Gastrocnemius medialis (tissue), 4 donors: ENCODE measurements around the gene HMGA1. TPM values are rescaled to one million over a fixed set of nuclear protein-coding genes. Genes with fewer than 3 reads are reported as not detected.

Experiments used
- ATAC-seq, 2 donors: fragments of 150-250 bp; one replicate each; pipeline ENCODE4 v1.9.1; 2016
- DNase-seq, 2 donors: peaks; one replicate each; pipeline ENCODE4 v3.0.0-alpha.2; 2019
- H3K27ac ChIP-seq, 4 donors: fragments of 200-600 bp; sonication (generic); 1 replicate in 1 of 4; 2 replicates in 3 of 4; pipeline ENCODE4 v1.5.1; 2016 to 2018; ENCODE audit warnings: mild to moderate bottlenecking in 2 of 4, moderate library complexity in 1 of 4
- H3K27me3 ChIP-seq, 3 donors: fragments of 200-600 bp; sonication (generic) in 2 of 3; 1 replicate in 1 of 3; 2 replicates in 2 of 3; pipeline versions ENCODE4 v1.5.1 to v1.6.0; 2016 to 2019; ENCODE audit warnings: mild to moderate bottlenecking in 1 of 3, moderate library complexity in 1 of 3
- H3K36me3 ChIP-seq, 2 donors: fragments of 200-600 bp; sonication (generic) in 1 of 2; one replicate each; pipeline ENCODE4 v1.5.1; 2017 to 2018
- H3K4me1 ChIP-seq, 2 donors: fragments of 200-600 bp; sonication (generic) in 1 of 2; one replicate each; pipeline ENCODE4 v1.5.1; 2016 to 2017; ENCODE audit warnings: mild to moderate bottlenecking in 2 of 2
- H3K4me3 ChIP-seq, 4 donors: fragments of 200-600 bp; sonication (generic) in 3 of 4; 1 replicate in 1 of 4; 2 replicates in 3 of 4; pipeline ENCODE4 v1.5.1; 2016 to 2019; ENCODE audit warnings: mild to moderate bottlenecking in 2 of 4
- H3K9me3 ChIP-seq, 3 donors: fragments of 200-600 bp; sonication (generic) in 2 of 3; 1 replicate in 1 of 3; 2 replicates in 2 of 3; pipeline ENCODE4 v1.5.1; 2016 to 2019
- POLR2A ChIP-seq, 2 donors: fragments of 450-650 bp; IDR thresholded peaks; one replicate each; pipeline ENCODE4 v1.6.1; 2017; ENCODE audit warnings: antibody characterized with exemption in 2 of 2, mild to moderate bottlenecking in 2 of 2, moderate library complexity in 2 of 2
- in situ Hi-C, 4 donors: fragments of 200-750 bp; cut with MboI; loops; one replicate each; pipeline versions ENCODE4 v1.15.0 to v1.8.0; 2017; ENCODE audit warnings: low sequenced_read_pairs in 4 of 4
- intact Hi-C: fragments of 100-400 bp; cut with DNase I; formaldehyde crosslinking; loops from one replicate; pipeline ENCODE4 v1.15.1; 2023; ENCODE audit warnings: low total_unique reads
- total RNA-seq, 4 donors: library from RNA; depleted of rRNA; stranded (reverse); fragments of >200 nt; gene quantifications; one replicate each; pipeline versions ENCODE4 v1.1.0 to v1.2.3, GENCODE V29; 2016
- TF ChIP-seq, protein P1 (sequence below), 5 experiments: fragments of 450-650 bp in 3 of 5; fragments of 200-600 bp in 2 of 5; sonication (generic) in 2 of 5; IDR thresholded peaks in 4 of 5; conservative IDR thresholded peaks in 1 of 5; 1 replicate in 4 of 5; 2 replicates in 1 of 5; pipeline ENCODE4 v1.5.1; 2016 to 2019; ENCODE audit warnings: antibody characterized with exemption in 5 of 5, mild to moderate bottlenecking in 3 of 5, moderate library complexity in 3 of 5

HMGA1 gene
- total RNA-seq, 4 donors from 2014 or later, result 74.1 to 163 (median 154) TPM

DNA sequence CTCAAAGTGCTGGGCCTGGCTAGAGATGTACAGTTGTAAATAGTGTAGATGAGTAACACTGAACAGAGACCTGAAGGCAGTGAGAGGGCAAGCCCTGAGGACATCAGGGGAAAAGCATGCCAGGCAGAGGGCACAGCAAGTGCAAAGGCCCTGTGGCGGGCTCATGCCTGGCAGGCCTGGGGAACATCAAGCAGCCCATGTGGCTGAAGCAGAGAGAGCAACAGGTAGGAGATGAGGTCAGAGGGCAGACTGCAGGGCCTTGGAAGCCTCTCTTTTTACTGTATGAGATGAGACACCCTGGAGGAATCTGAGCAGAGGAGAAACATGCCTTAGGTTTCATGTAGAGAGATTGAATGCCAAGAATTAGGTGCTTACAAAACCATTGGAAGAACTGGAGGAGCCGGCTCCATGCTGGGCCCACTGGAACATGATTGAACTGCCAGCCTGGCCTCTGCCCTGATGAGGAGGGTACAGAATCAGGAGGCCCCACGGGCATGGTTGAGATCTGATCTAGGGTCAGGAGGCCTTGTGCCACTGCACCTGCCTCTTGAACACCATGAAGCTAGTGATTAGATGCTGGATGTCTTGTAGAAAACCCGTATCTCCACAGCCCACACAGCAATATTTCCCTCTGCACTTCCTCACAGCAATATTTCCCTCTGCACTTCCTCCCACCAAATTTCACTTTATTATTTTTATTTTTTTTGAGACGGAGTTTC lies 5.9 kb upstream of the HMGA1 start:
- Histone ChIP-seq H3K36me3 (no peaks in the 10 kb centered on the region), H3K27ac (no peak overlapping the region), H3K9me3 (no peaks in the 10 kb centered on the region), H3K4me1 (no peaks in the 10 kb centered on the region), H3K4me3 (no peak overlapping the region), H3K27me3 (no peaks in the 10 kb centered on the region)
- no peak for DNase-seq
- in situ Hi-C loops (no loop called here), intact Hi-C loops (no loop called here)
- TF ChIP-seq, protein P1, sequence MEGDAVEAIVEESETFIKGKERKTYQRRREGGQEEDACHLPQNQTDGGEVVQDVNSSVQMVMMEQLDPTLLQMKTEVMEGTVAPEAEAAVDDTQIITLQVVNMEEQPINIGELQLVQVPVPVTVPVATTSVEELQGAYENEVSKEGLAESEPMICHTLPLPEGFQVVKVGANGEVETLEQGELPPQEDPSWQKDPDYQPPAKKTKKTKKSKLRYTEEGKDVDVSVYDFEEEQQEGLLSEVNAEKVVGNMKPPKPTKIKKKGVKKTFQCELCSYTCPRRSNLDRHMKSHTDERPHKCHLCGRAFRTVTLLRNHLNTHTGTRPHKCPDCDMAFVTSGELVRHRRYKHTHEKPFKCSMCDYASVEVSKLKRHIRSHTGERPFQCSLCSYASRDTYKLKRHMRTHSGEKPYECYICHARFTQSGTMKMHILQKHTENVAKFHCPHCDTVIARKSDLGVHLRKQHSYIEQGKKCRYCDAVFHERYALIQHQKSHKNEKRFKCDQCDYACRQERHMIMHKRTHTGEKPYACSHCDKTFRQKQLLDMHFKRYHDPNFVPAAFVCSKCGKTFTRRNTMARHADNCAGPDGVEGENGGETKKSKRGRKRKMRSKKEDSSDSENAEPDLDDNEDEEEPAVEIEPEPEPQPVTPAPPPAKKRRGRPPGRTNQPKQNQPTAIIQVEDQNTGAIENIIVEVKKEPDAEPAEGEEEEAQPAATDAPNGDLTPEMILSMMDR (IDR thresholded peaks at IDR 0.05 in 4 of 5, conservative IDR thresholded peaks at IDR 0.05 in 1 of 5), result no peak
- no peak for TF ChIP-seq POLR2A (IDR thresholded peaks at IDR 0.05)
- ATAC-seq, result no peak

DNA sequence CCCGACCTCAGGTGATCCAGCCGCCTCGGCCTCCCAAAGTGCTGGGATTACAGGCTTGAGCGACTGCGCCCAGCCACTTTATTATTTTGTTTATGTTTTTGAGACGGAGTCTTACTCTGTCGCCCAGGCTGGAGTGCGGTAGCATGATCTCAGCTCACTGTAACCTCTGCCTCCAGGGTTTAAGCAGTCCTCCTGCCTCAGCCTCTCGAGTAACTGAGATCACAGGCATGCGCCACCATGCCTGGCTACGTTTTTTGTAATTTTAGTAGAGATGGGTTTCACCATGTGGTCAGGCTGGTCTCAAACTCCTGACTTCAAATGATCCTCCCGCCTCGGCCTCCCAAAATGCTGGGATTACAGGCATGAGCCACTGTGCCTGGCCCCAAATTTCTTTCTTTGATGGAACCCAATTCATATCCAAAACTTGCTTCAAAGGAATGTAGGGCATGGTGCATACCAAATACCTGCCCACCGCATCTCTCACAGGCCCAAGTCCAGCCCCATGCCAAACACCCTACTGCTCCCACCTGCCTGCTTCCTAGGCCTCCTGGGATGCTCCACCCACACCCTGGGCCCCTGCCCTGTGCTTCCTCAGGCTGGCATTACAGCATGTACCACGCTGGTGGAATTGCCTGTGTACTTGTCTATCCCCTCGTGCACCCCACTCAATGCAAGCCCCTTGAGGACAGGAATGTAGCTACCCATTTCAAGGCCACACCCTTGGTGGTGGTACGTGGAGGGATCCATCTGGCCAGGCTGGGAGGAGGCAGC lies 4.9 kb upstream of the HMGA1 start:
- ATAC-seq (no peak), DNase-seq (no peak)
- intact Hi-C loops (no loop called here), in situ Hi-C loops (no loop called here)
- H3K27me3 ChIP-seq, result no peaks in the 10 kb centered on the region
- H3K4me3 ChIP-seq, result no peak overlapping the region
- peaks cover 0 to 3% of the 10 kb centered on the region in 2 donors for H3K4me1 ChIP-seq
- H3K36me3 ChIP-seq, result no peaks in the 10 kb centered on the region
- no peaks in the 10 kb centered on the region for H3K9me3 ChIP-seq
- TF ChIP-seq POLR2A (IDR thresholded peaks at IDR 0.05), result no peak
- TF ChIP-seq, protein P1 (IDR thresholded peaks at IDR 0.05 in 4 of 5, conservative IDR thresholded peaks at IDR 0.05 in 1 of 5), result no peak
- no peak overlapping the region for H3K27ac ChIP-seq

DNA sequence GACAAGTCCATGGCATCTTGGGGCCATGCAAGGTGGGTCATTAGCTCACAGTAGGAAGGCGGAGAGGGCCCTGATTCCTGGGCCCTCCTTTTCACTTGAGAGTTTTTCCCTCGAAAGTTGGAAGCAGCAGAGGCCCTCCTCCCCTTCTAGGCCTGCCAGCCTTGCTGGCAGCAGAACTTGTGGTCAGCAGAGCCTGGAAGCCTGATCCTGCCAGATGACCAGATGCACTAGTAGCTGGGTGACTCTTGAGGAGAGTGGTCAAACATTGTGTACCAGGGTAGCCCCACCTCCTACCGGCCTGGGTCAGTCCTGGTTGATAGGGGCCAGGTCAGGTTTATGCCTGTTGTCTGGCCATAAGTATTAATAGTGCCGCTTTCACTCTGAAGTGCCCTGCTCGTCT lies 3.8 kb upstream of the HMGA1 start:
- Histone ChIP-seq H3K4me1 (peaks cover 0 to 3% of the 10 kb centered on the region in 2 donors), H3K4me3 (no peak overlapping the region), H3K27ac (peak overlapping the region; percentile 29 to 97 (median 75)), H3K36me3 (no peaks in the 10 kb centered on the region), H3K9me3 (no peaks in the 10 kb centered on the region), H3K27me3 (no peaks in the 10 kb centered on the region)
- no peak for TF ChIP-seq POLR2A (IDR thresholded peaks at IDR 0.05)
- TF ChIP-seq, protein P1 (IDR thresholded peaks at IDR 0.05 in 4 of 5, conservative IDR thresholded peaks at IDR 0.05 in 1 of 5), result no peak
- intact Hi-C loops, result no loop called here
- peak; percentile 53 to 67 for DNase-seq
- in situ Hi-C loops, result no loop called here
- ATAC-seq, result peak; percentile 20 to 54

DNA sequence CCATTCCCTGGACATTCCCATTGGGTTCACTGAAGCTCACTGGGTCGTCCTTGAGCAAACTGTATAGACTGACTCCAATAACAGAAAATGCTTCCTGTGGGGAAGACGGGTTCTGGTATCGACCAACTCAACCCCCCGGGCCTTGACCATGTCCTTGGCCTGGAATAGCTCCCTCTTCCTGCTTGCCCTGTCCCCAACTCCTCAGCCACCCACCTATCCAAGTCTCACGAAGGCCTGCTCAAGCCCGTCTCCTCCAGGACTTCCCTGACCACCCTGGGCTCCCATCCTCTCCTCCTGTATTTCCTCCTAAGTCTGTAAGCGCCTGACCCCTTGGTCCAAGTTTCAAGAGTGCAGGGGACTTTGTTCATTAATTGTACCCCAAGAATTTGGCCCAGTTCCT lies 2.8 kb upstream of the HMGA1 start:
- H3K4me3 ChIP-seq, result no peak overlapping the region
- ATAC-seq (no peak), DNase-seq (no peak)
- intact Hi-C loops, result no loop called here
- in situ Hi-C loops, result no loop called here
- TF ChIP-seq POLR2A (IDR thresholded peaks at IDR 0.05), result no peak
- TF ChIP-seq, protein P1 (IDR thresholded peaks at IDR 0.05 in 4 of 5, conservative IDR thresholded peaks at IDR 0.05 in 1 of 5), result no peak
- H3K27ac ChIP-seq, result peak overlapping the region; percentile 94 to 98 (median 96)
- no peaks in the 10 kb centered on the region for H3K27me3 ChIP-seq
- peaks cover 7 to 11% of the 10 kb centered on the region in 2 donors for H3K4me1 ChIP-seq
- H3K9me3 ChIP-seq, result no peaks in the 10 kb centered on the region
- H3K36me3 ChIP-seq, result no peaks in the 10 kb centered on the region
